GM19455 (cell line): ENCODE data around the gene DDX24.
"Not testable (repeated sequence)": the region's sequence is repeated elsewhere in the genome, so short reads cannot be mapped to it uniquely, and the experiment has no call there.

Experiments
- ATAC-seq: cut with Tn5 transposase; IDR thresholded peaks from one replicate; pipeline ENCODE4 v1.9.1; 2021; ENCODE audit not compliant: unreplicated experiment

The DDX24 gene

GRCh38 chr14:94087891-94088290 is 6.9 kb upstream of the DDX24 start:
- no peak for ATAC-seq

GRCh38 chr14:94081386-94081820 is 401 bp upstream of the DDX24 start:
- peak; percentile 36 for ATAC-seq

GRCh38 chr14:94079891-94080620 is 946 bp downstream of the DDX24 start:
- no peak for ATAC-seq

- no peak for ATAC-seq
These were observed 3.2 kb downstream of the DDX24 start for GRCh38 chr14:94077823-94078222.

GRCh38 chr14:94077111-94077821 is 3.7 kb downstream of the DDX24 start:
- no peak for ATAC-seq

GRCh38 chr14:94075008-94075407 is 6.0 kb downstream of the DDX24 start:
- ATAC-seq, result no peak

- no peak for ATAC-seq
These were observed 6.5 kb downstream of the DDX24 start for GRCh38 chr14:94074534-94074933.

GRCh38 chr14:94072076-94072475 is 8.9 kb downstream of the DDX24 start:
- ATAC-seq, result not testable (repeated sequence)

GRCh38 chr14:94066089-94066676 is 14.8 kb downstream of the DDX24 start:
- no peak for ATAC-seq

- no peak for ATAC-seq
These were observed 18.6 kb downstream of the DDX24 start for GRCh38 chr14:94062344-94062940.

- ATAC-seq, result no peak
These were observed 21.0 kb downstream of the DDX24 start for GRCh38 chr14:94059998-94060397.

- ATAC-seq, result no peak
These were observed 22.3 kb downstream of the DDX24 start for GRCh38 chr14:94058674-94059138.

- no peak for ATAC-seq
These were observed 22.8 kb downstream of the DDX24 start for GRCh38 chr14:94058128-94058673.

GRCh38 chr14:94056579-94057308 is 24.3 kb downstream of the DDX24 start:
- ATAC-seq, result peak; percentile 93

GRCh38 chr14:94054936-94055335 is 26.1 kb downstream of the DDX24 start:
- no peak for ATAC-seq

- no peak for ATAC-seq
These were observed 26.6 kb downstream of the DDX24 start for GRCh38 chr14:94054401-94054800.

- no peak for ATAC-seq
These were observed 28.3 kb downstream of the DDX24 start for GRCh38 chr14:94052662-94053061.

- ATAC-seq, result no peak
These were observed 28.8 kb downstream of the DDX24 start for GRCh38 chr14:94052199-94052598.

- no peak for ATAC-seq
These were observed 29.2 kb downstream of the DDX24 start for GRCh38 chr14:94051779-94052178.

- ATAC-seq, result no peak
These were observed 29.9 kb downstream of the DDX24 start for GRCh38 chr14:94051115-94051514.
